Activated T-cell treated with anti-CD3 and anti-CD28 coated beads, Interleukin-2, amount 50 U/mL, for 4 hours (primary cell): ENCODE results near the gene POU4F3. TPM values are rescaled to one million over a fixed set of nuclear protein-coding genes. Genes with fewer than 3 reads are reported as not detected.

Experiments used
- total RNA-seq, 3 donors: library from RNA; stranded (reverse); gene quantifications; one replicate each; pipeline ENCODE4 v1.2.1, GENCODE V29; 2021

POU4F3 gene
- total RNA-seq, 3 donors from 2014 or later, result 0.13 TPM; not detected in 2

Other genes with a start within 250 kb of the POU4F3 start
- under 1 TPM in 2 of 3 donors, not detected in 1; 0.35 to 0.55 TPM for gene PLAC8L1, start 233.3 kb upstream of the POU4F3 start, total RNA-seq
- gene LARS1, start 156.2 kb upstream of the POU4F3 start, total RNA-seq, result 100 to 1,000 TPM; 163 to 178 (median 170) TPM
- 10 to 100 TPM; 26.3 to 29.1 (median 28.8) TPM for gene RBM27, start 135.2 kb upstream of the POU4F3 start, total RNA-seq
- 100 to 1,000 TPM; 128 to 147 (median 132) TPM for gene TCERG1, start 108.5 kb downstream of the POU4F3 start, total RNA-seq
- gene GPR151, start 177.4 kb downstream of the POU4F3 start, total RNA-seq, result not detected